HCT116 (cell line): ENCODE data around the gene CTIF.

ENCODE experiments used
- CBX3 ChIP-seq: IDR thresholded peaks from 2 replicates; pipeline ENCODE4 v1.6.1; 2012; ENCODE audit warnings: low read depth
- CEBPB ChIP-seq: IDR thresholded peaks from 2 replicates; pipeline ENCODE4 v1.6.1; 2012; ENCODE audit warnings: low read depth
- CTCF ChIP-seq, 3 experiments: fragments of 200-600 bp in 1 of 3; sonication (generic) in 1 of 3; IDR thresholded peaks in 2 of 3; conservative IDR thresholded peaks in 1 of 3; 2 replicates each; pipeline ENCODE4 v1.5.1; 2012 to 2017; ENCODE audit warnings: low read depth in 2 of 3, low read length in 2 of 3, antibody characterized with exemption in 1 of 3, borderline replicate concordance in 1 of 3, control low read depth in 1 of 3, mild to moderate bottlenecking in 1 of 3, mixed read lengths in 1 of 3, mixed run types in 1 of 3, moderate library complexity in 1 of 3; ENCODE audit not compliant: insufficient read depth in 1 of 3
- ELF1 ChIP-seq: IDR thresholded peaks from 2 replicates; pipeline ENCODE4 v1.6.1; 2012; ENCODE audit warnings: low read depth, borderline replicate concordance
- EZH2 ChIP-seq: fragments of 200-600 bp; sonication (generic); IDR thresholded peaks from 2 replicates; pipeline ENCODE4 v1.6.1; 2017; ENCODE audit warnings: antibody characterized with exemption, mixed run types
- EZH2phosphoT487 ChIP-seq: fragments of 200-600 bp; IDR thresholded peaks from 2 replicates; pipeline ENCODE4 v1.6.1; 2018; ENCODE audit warnings: antibody characterized with exemption, borderline replicate concordance
- POLR2AphosphoS5 ChIP-seq: IDR thresholded peaks from 2 replicates; pipeline ENCODE4 v1.6.1; 2011; ENCODE audit warnings: mild to moderate bottlenecking, low read depth, low read length, moderate library complexity
- REST ChIP-seq: IDR thresholded peaks from 2 replicates; pipeline ENCODE4 v1.6.1; 2012; ENCODE audit warnings: low read depth
- YY1 ChIP-seq: IDR thresholded peaks from 2 replicates; pipeline ENCODE4 v1.6.1; 2011; ENCODE audit warnings: low read length, low read depth, moderate library complexity, mild to moderate bottlenecking; ENCODE audit not compliant: insufficient replicate concordance; ENCODE audit errors: extremely low read depth
- ZNF274 ChIP-seq: fragments of 200-500 bp; sonication (Bioruptor generic); IDR thresholded peaks from 2 replicates; pipeline ENCODE4 v1.6.1; 2014; ENCODE audit warnings: mild to moderate bottlenecking, low read depth, low read length, inconsistent platforms
- TF ChIP-seq, protein P1 (sequence below): IDR thresholded peaks from 2 replicates; pipeline ENCODE4 v1.6.1; 2012

- TF ChIP-seq REST (no peak), CTCF (IDR thresholded peaks at IDR 0.05 in 2 of 3, conservative IDR thresholded peaks at IDR 0.05 in 1 of 3; ENCODE audit: borderline replicate concordance in 1 of 3, insufficient read depth in 1 of 3, low read depth in 2 of 3, low read length in 2 of 3) (no peak), POLR2AphosphoS5 (no peak), CBX3 (no peak), EZH2 (no peak), YY1 (no peak), EZH2phosphoT487 (no peak), CEBPB (no peak), ELF1 (no peak), ZNF274 (no peak)
- TF ChIP-seq, protein P1, sequence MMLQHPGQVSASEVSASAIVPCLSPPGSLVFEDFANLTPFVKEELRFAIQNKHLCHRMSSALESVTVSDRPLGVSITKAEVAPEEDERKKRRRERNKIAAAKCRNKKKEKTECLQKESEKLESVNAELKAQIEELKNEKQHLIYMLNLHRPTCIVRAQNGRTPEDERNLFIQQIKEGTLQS, result no peak
These were observed 227.7 kb downstream of the CTIF start for GRCh38 chr18:48766487-48766886.
